CD4-positive, CD25-positive, alpha-beta regulatory T cell (primary cell): ENCODE measurements around the gene GOLPH3. TPM values are rescaled to one million over a fixed set of nuclear protein-coding genes. Genes with fewer than 3 reads are reported as not detected.

ENCODE experiments used
- polyA plus RNA-seq, 4 donors: library from polyadenylated mRNA; unstranded; fragments of 300-500 nt; fragmentation: Illumina TruSeq; gene quantifications; one replicate each; pipeline ENCODE4 v1.2.3, GENCODE V29; 2021
- total RNA-seq: library from RNA; stranded (reverse); gene quantifications from one replicate; pipeline ENCODE4 v1.2.3, GENCODE V29; 2022

Gene GOLPH3
- total and polyA plus RNA-seq, 5 donors from 2014 or later: 66.8 to 130 (median 112) TPM

Other genes starting within 250 kb of the GOLPH3 start
- 27.7 TPM for gene MTMR12, start 138.6 kb upstream of the GOLPH3 start, total RNA-seq
- 10 to 100 TPM; 12.9 to 21.3 (median 17.6) TPM for gene MTMR12, start 138.6 kb upstream of the GOLPH3 start, polyA plus RNA-seq